Activated T-cell treated with anti-CD3 and anti-CD28 coated beads for 24 hours (primary cell): ENCODE measurements around the gene MKX.
"Not testable (repeated sequence)": the region's sequence is repeated elsewhere in the genome, so short reads cannot be mapped to it uniquely, and the experiment has no call there.

ENCODE experiments used
- DNase-seq: peaks from one replicate; pipeline ENCODE4 v3.0.0-alpha.2; 2020; ENCODE audit warnings: low read depth

The MKX gene

GRCh38 chr10:27692663-27693062, 53.0 kb downstream of the MKX start:
- DNase-seq, result no peak

DNA sequence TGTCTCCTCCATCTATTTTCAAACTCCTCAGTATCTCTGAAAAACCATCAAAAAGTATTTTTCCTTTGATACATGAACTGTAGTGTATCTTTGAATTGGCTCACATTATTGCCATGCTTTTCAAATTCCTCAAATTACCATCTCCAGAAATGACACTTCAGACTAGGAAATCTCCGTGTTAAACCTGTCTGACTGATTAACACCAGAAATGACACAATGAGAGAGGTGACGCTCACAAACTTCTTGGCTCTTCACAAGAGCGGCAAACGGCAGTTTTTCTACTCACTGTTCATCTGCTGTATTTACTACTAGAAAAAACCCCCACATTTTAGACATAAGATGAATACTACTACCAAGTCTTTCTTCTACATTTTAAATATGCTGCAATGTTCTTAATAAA, 56.6 kb downstream of the MKX start:
- DNase-seq, result no peak

DNA sequence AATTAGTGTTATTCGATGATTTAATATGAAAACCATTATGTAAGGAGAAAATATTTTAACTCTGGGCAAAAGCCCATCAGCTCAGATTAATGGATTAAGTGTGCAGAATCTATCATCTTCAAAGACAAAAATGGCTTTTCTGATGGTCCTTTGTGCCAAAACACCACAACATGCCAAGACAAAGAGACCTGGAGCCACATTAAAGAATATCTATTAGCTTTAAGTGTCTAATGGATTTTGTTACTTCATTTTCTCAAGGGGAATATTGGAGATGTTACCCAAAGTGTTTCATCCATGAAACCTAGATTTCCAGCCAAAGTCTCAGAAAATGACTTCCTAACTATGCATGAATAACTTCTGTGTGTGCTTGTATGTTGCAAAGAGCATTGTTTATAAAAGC, 57.3 kb downstream of the MKX start:
- no peak for DNase-seq

GRCh38 chr10:27687743-27688142, 57.9 kb downstream of the MKX start:
- no peak for DNase-seq

- no peak for DNase-seq
These were observed 58.3 kb downstream of the MKX start for GRCh38 chr10:27687326-27687725.

- DNase-seq, result no peak
These were observed 59.9 kb downstream of the MKX start for GRCh38 chr10:27685681-27686080.

DNA sequence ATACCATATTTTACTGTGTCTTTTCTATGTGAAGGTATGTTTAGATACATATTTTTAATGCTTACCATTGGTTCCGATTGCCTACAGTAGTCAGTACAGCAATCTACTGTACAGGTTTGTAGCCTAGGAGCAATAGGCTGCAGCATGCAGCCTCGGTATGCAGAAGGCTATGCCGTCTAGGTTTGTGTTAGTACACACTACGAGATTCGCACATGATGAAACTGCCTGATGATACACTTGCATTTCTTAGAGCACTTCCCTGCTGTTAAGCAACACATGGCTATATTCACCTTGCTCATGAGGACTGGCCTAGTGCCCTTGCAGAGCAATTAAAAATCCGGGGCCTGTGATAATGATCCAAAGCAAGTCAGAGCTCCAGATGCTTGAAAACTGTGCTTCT, 62.4 kb downstream of the MKX start:
- DNase-seq, result no peak

GRCh38 chr10:27681795-27682194, 63.8 kb downstream of the MKX start:
- DNase-seq, result not testable (repeated sequence)

- DNase-seq, result no peak
These were observed 64.7 kb downstream of the MKX start for GRCh38 chr10:27680691-27681605.

GRCh38 chr10:27680006-27680557, 65.5 kb downstream of the MKX start:
- DNase-seq, result no peak

GRCh38 chr10:27679369-27679912, 66.2 kb downstream of the MKX start:
- DNase-seq, result no peak

GRCh38 chr10:27678166-27678565, 67.5 kb downstream of the MKX start:
- no peak for DNase-seq

DNA sequence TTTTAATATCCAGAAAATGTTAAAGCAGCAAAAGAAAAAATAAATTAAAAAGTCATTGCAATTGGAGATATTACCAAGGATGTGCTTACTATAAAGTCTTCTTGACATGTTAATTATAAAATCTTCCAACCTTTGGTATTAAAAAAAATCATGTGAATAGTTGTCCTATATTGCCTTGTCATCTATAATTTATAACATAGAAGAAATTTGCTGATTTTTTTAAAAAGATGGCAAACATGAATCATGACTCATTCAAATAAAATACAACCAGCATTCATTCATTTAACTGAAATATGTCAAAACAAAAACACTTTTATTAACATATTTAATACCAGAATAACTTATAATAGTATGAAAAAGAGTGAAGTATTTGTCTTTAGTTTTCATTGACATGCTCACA, 72.6 kb downstream of the MKX start:
- no peak for DNase-seq

DNA sequence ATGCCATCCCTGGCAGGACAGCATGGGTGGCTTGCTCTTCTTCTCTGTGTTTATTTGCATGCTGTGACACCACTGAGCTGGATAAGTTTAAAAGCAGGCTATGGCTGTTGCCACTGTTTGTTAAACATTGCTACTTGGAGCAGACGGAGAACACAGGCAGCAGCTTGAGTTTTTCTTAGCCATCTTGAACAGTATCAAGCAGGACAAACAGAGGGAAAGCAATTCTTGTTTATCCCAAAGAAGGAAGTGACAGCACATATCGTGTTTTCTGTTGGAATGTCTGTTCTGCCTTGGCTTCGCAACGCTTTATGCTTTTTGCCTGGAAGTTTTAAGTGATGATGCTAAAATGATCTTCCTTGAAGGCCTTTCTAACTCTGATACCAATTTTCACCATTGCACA, 73.8 kb downstream of the MKX start:
- no peak for DNase-seq

DNA sequence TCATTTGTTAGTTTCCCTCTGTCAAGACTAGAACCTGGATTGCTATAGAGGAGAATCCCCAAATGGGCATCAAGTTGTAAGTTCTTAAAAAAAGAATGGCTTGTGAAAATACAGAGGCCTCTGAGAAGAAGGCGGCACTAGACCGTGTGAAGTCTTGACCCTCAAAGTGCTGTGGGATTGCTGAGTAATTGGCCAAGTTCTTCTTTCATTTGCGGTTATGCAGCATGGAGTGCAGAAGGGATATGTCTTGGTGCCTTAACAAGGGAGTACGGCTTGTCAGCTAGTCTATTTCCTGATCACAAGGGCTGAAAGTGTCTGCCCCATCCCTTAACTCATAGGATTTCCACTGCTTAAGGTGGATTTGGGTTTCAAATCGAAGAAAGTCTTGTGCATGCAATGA, 81.2 kb downstream of the MKX start:
- no peak for DNase-seq

DNA sequence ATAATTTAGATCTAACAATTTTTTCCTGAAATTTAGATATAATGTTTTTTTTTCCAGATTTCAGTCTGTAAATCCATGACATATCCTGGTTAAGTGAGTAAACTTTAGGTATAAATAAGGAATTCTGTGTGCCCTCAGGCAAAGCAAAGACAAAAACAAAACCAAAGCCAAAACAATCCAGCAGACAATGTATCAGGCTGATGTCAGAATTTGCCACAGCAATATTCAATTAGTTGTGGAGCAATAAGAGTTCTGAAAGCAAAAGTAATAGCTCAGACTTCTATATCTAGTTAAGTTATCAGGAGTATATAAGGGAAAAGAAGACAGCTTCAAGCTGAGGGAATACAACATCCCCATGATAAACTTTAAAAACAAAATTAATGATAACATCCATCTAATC, 82.0 kb downstream of the MKX start:
- DNase-seq, result no peak

DNA sequence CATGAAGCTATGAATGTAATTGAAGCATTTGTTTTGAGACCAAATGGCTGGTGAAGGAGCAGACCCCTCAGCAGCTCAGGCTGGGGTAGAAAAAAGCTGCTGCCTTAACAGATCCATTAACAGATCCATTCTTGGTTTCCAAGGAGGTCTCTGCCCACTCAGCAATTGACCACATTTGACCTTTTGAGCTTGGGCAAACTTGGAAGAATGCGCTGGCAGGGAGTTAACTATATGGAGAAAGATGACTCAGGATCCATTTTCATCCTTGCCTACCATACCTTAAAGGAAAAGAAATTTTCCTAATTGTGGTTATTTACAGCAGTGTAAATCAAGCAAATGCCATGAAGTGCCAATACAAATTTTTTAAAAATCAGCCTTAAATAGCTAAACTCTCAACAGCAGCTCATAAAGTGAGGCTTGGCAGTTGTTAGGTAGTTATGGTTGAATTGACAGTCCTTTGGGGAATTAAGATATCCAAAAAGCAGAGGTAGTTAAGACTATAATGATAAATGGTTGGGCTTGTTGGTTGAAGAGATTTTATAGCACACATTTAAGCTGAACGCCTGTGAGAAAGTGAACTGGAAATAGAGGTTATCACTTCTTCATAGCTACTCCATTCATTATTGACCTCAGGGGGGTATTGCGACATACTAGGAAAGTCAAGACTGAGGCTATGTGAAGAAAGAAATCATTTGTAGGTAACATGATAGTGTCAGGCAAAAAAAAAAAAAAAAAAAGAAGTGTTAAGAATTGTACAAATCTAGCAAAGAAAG, 83.9 kb downstream of the MKX start:
- DNase-seq, result no peak

GRCh38 chr10:27660711-27661110, 84.9 kb downstream of the MKX start:
- no peak for DNase-seq

DNA sequence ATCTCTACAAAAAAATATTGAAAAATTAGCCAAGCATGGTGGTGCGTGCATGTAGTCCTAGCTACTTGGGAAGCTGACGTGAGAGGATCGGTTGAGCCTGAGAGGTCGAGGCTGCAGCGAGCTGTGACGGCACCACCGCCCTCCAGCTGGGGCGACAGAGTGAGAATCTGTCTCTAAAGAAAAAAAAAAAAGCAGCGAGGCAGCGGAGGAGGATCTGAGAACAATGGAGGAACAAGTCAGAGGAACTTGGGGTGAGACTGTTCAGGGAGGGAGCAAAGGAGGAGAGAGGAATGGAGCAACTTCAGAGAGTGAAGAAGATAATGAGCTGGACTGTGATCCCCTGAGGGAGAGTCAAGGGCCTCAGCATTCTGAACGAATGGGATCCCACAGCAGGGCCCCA, 85.4 kb downstream of the MKX start:
- DNase-seq, result no peak

GRCh38 chr10:27659786-27660185, 85.8 kb downstream of the MKX start:
- no peak for DNase-seq

- no peak for DNase-seq
These were observed 86.8 kb downstream of the MKX start for GRCh38 chr10:27658788-27659187.

DNA sequence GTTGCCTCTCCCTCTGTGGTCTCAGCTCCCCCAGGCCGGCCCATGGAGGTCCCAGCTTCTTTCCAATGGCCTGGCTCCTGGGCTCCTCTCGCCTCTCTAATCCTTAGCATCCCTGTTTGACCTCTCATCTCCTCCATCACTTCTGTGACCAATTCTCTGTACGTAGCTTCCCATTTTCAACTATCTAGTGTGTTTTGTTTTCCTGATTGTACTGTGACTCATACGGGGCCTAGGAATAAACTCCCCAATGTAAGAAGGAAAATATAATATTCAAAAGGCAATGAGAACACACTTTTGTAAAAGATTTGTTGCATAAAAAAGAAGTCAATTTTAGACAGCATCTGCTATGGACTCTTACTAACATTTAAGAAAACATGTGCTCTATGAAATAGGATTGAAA, 90.3 kb downstream of the MKX start:
- DNase-seq, result no peak

DNA sequence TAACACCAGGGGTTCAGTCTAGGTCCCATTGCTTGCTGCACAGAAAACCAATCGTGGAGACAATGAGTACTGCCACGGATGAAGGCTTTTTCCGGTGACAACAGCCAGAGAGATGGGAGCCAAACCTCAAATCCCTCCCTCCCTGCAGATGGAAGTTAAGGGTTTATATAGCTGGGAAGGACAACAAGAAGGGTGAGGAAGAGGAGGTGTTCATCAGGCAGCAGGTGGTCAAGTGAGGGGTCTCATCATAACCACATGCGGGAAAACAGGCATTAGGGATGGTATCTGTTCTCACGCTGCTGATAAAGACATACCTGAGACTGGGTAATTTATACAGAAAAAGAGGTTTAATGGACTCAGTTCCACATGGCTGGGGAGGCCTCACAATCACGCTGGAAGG, 91.3 kb downstream of the MKX start:
- no peak for DNase-seq
